Rectal smooth muscle tissue (tissue), 1 donor: Measurements from ENCODE around the gene FOXN1.

Experiments used
- H3K27ac ChIP-seq: one replicate; pipeline ENCODE4 v1.7.0; 2013; ENCODE audit warnings: low read depth, low read length, inconsistent platforms
- H3K27me3 ChIP-seq: one replicate; pipeline ENCODE4 v1.7.0; 2013; ENCODE audit warnings: low read length; ENCODE audit not compliant: control insufficient read depth, insufficient read depth
- H3K36me3 ChIP-seq: one replicate; pipeline ENCODE4 v1.7.0; 2013; ENCODE audit warnings: low read length; ENCODE audit not compliant: control insufficient read depth, insufficient read depth
- H3K4me1 ChIP-seq: one replicate; pipeline ENCODE4 v1.7.0; 2013; ENCODE audit warnings: low read length; ENCODE audit not compliant: control insufficient read depth, insufficient read depth
- H3K4me3 ChIP-seq: one replicate; pipeline ENCODE4 v1.7.0; 2013; ENCODE audit warnings: low read length
- H3K9ac ChIP-seq: one replicate; pipeline ENCODE4 v1.7.0; 2013; ENCODE audit warnings: low read length

FOXN1 gene

GRCh38 chr17:28497931-28498330 lies 8.2 kb upstream of the FOXN1 start:
- no peak overlapping the region for H3K27ac ChIP-seq
- no peaks in the 10 kb centered on the region for H3K4me1 ChIP-seq
- no peaks in the 10 kb centered on the region for H3K27me3 ChIP-seq
- H3K36me3 ChIP-seq = no peaks in the 10 kb centered on the region
- H3K9ac ChIP-seq = no peak overlapping the region
- no peak overlapping the region for H3K4me3 ChIP-seq

GRCh38 chr17:28498652-28499363 lies 7.3 kb upstream of the FOXN1 start:
- Histone ChIP-seq H3K36me3 (no peaks in the 10 kb centered on the region), H3K4me3 (no peak overlapping the region), H3K9ac (no peak overlapping the region), H3K4me1 (no peaks in the 10 kb centered on the region), H3K27me3 (no peaks in the 10 kb centered on the region), H3K27ac (no peak overlapping the region)

GRCh38 chr17:28499364-28499664 lies 6.8 kb upstream of the FOXN1 start:
- H3K9ac ChIP-seq = no peak overlapping the region
- no peaks in the 10 kb centered on the region for H3K36me3 ChIP-seq
- no peak overlapping the region for H3K27ac ChIP-seq
- no peaks in the 10 kb centered on the region for H3K4me1 ChIP-seq
- no peak overlapping the region for H3K4me3 ChIP-seq
- no peaks in the 10 kb centered on the region for H3K27me3 ChIP-seq

- Histone ChIP-seq H3K27me3 (no peaks in the 10 kb centered on the region), H3K4me3 (no peak overlapping the region), H3K36me3 (no peaks in the 10 kb centered on the region), H3K9ac (no peak overlapping the region), H3K4me1 (no peaks in the 10 kb centered on the region), H3K27ac (no peak overlapping the region)
These were observed 6.3 kb upstream of the FOXN1 start for GRCh38 chr17:28499684-28500357.

GRCh38 chr17:28500712-28501379 lies 5.3 kb upstream of the FOXN1 start:
- Histone ChIP-seq H3K36me3 (no peaks in the 10 kb centered on the region), H3K27ac (no peak overlapping the region), H3K27me3 (no peaks in the 10 kb centered on the region), H3K4me1 (no peaks in the 10 kb centered on the region), H3K9ac (no peak overlapping the region), H3K4me3 (no peak overlapping the region)

- H3K9ac ChIP-seq = no peak overlapping the region
- H3K27ac ChIP-seq = no peak overlapping the region
- H3K36me3 ChIP-seq = no peaks in the 10 kb centered on the region
- H3K4me1 ChIP-seq = no peaks in the 10 kb centered on the region
- no peaks in the 10 kb centered on the region for H3K27me3 ChIP-seq
- no peak overlapping the region for H3K4me3 ChIP-seq
These were observed 4.5 kb upstream of the FOXN1 start for GRCh38 chr17:28501421-28502284.

- Histone ChIP-seq H3K4me1 (no peaks in the 10 kb centered on the region), H3K4me3 (no peak overlapping the region), H3K9ac (no peak overlapping the region), H3K36me3 (no peaks in the 10 kb centered on the region), H3K27ac (no peak overlapping the region), H3K27me3 (peaks cover 4% of the 10 kb centered on the region)
These were observed 2.7 kb upstream of the FOXN1 start for GRCh38 chr17:28503420-28503819.

- peaks cover 4% of the 10 kb centered on the region for H3K27me3 ChIP-seq
These were observed 777 bp downstream of the FOXN1 start for GRCh38 chr17:28506763-28507487.

GRCh38 chr17:28507567-28508203 lies 1.5 kb downstream of the FOXN1 start:
- no peaks in the 10 kb centered on the region for H3K4me1 ChIP-seq
- no peaks in the 10 kb centered on the region for H3K36me3 ChIP-seq
- H3K27me3 ChIP-seq = peaks cover 4% of the 10 kb centered on the region
- H3K9ac ChIP-seq = no peak overlapping the region
- no peak overlapping the region for H3K4me3 ChIP-seq
- H3K27ac ChIP-seq = no peak overlapping the region

More at GRCh38 chr17:28506763-28507487, 777 bp downstream of the FOXN1 start:
- Histone ChIP-seq H3K9ac (no peak overlapping the region), H3K36me3 (no peaks in the 10 kb centered on the region), H3K27ac (no peak overlapping the region), H3K4me3 (no peak overlapping the region), H3K4me1 (no peaks in the 10 kb centered on the region)

- no peak overlapping the region for H3K27ac ChIP-seq
- peaks cover 4% of the 10 kb centered on the region for H3K27me3 ChIP-seq
- no peaks in the 10 kb centered on the region for H3K4me1 ChIP-seq
- no peak overlapping the region for H3K4me3 ChIP-seq
- no peaks in the 10 kb centered on the region for H3K36me3 ChIP-seq
- H3K9ac ChIP-seq = no peak overlapping the region
These were observed 2.1 kb downstream of the FOXN1 start for GRCh38 chr17:28508211-28508724.

GRCh38 chr17:28509789-28510188 lies 3.6 kb downstream of the FOXN1 start:
- H3K4me3 ChIP-seq = no peak overlapping the region
- H3K27me3 ChIP-seq = peaks cover 4% of the 10 kb centered on the region
- no peak overlapping the region for H3K27ac ChIP-seq
- no peaks in the 10 kb centered on the region for H3K36me3 ChIP-seq
- no peaks in the 10 kb centered on the region for H3K4me1 ChIP-seq
- no peak overlapping the region for H3K9ac ChIP-seq
